Parathyroid adenoma (tissue), 2 donors: ENCODE measurements around the gene HELZ.

Source experiments
- H2AFZ ChIP-seq: fragments of 300-600 bp; sonication (generic); one replicate; pipeline ENCODE4 v1.7.0; 2017; ENCODE audit warnings: antibody characterized with exemption, mild to moderate bottlenecking
- H3K27ac ChIP-seq: fragments of 300-600 bp; sonication (generic); one replicate; pipeline ENCODE4 v1.7.0; 2017
- H3K27me3 ChIP-seq: fragments of 300-600 bp; sonication (generic); one replicate; pipeline ENCODE4 v1.7.0; 2017; ENCODE audit warnings: low read length; ENCODE audit not compliant: control insufficient read depth, insufficient read depth
- H3K36me3 ChIP-seq: fragments of 300-600 bp; sonication (generic); one replicate; pipeline ENCODE4 v1.7.0; 2017; ENCODE audit warnings: low read length; ENCODE audit not compliant: control insufficient read depth, insufficient read depth
- H3K4me1 ChIP-seq: fragments of 300-600 bp; sonication (generic); one replicate; pipeline ENCODE4 v1.7.0; 2017; ENCODE audit warnings: control low read depth
- H3K4me2 ChIP-seq: fragments of 300-600 bp; sonication (generic); one replicate; pipeline ENCODE4 v1.7.0; 2017; ENCODE audit warnings: low read length
- H3K4me3 ChIP-seq: fragments of 300-600 bp; sonication (generic); one replicate; pipeline ENCODE4 v1.7.0; 2017; ENCODE audit warnings: low read depth, low read length
- H3K79me2 ChIP-seq: fragments of 300-600 bp; sonication (generic); one replicate; pipeline ENCODE4 v1.7.0; 2017; ENCODE audit warnings: control low read depth
- H3K9ac ChIP-seq: fragments of 300-600 bp; sonication (generic); one replicate; pipeline ENCODE4 v1.7.0; 2017; ENCODE audit warnings: mild to moderate bottlenecking
- H3K9me3 ChIP-seq: fragments of 300-600 bp; sonication (generic); one replicate; pipeline ENCODE4 v1.7.0; 2017; ENCODE audit warnings: low read length; ENCODE audit not compliant: control insufficient read depth
- CTCF ChIP-seq: fragments of 300-600 bp; sonication (generic); IDR thresholded peaks from one replicate; pipeline ENCODE4 v1.7.0; 2017; ENCODE audit warnings: antibody characterized with exemption, mild to moderate bottlenecking
- donor health status: primary hyperparathyroidism.

Gene HELZ

GRCh38 chr17:67218385-67218950, 26.5 kb downstream of the HELZ start:
- no peaks in the 10 kb centered on the region for H3K4me1 ChIP-seq
- no peak overlapping the region for H3K27ac ChIP-seq
- no peak overlapping the region for H3K9ac ChIP-seq
- no peak overlapping the region for H3K4me2 ChIP-seq
- no peak overlapping the region for H2AFZ ChIP-seq
- H3K79me2 ChIP-seq: peaks cover 50% of the 10 kb centered on the region
- H3K4me3 ChIP-seq: no peak overlapping the region
- H3K36me3 ChIP-seq: no peaks in the 10 kb centered on the region
- no peak for TF ChIP-seq CTCF
- H3K27me3 ChIP-seq: no peaks in the 10 kb centered on the region
- H3K9me3 ChIP-seq: no peaks in the 10 kb centered on the region

- H3K4me2 ChIP-seq: no peak overlapping the region
- H3K79me2 ChIP-seq: peaks cover 46% of the 10 kb centered on the region
- no peak overlapping the region for H2AFZ ChIP-seq
- no peak overlapping the region for H3K4me3 ChIP-seq
- no peaks in the 10 kb centered on the region for H3K4me1 ChIP-seq
- no peaks in the 10 kb centered on the region for H3K9me3 ChIP-seq
- no peak for TF ChIP-seq CTCF
- no peak overlapping the region for H3K9ac ChIP-seq
- no peak overlapping the region for H3K27ac ChIP-seq
- no peaks in the 10 kb centered on the region for H3K36me3 ChIP-seq
- H3K27me3 ChIP-seq: no peaks in the 10 kb centered on the region
Measured at GRCh38 chr17:67217446-67217845, 27.6 kb downstream of the HELZ start.

GRCh38 chr17:67216578-67217320, 28.2 kb downstream of the HELZ start:
- Histone ChIP-seq H3K9me3 (no peaks in the 10 kb centered on the region), H3K36me3 (no peaks in the 10 kb centered on the region), H3K27ac (no peak overlapping the region), H3K79me2 (peaks cover 44% of the 10 kb centered on the region), H3K4me1 (no peaks in the 10 kb centered on the region), H3K27me3 (no peaks in the 10 kb centered on the region), H2AFZ (no peak overlapping the region), H3K4me3 (no peak overlapping the region), H3K4me2 (no peak overlapping the region), H3K9ac (no peak overlapping the region)
- no peak for TF ChIP-seq CTCF

- Histone ChIP-seq H3K36me3 (no peaks in the 10 kb centered on the region), H3K27me3 (no peaks in the 10 kb centered on the region), H3K79me2 (peaks cover 44% of the 10 kb centered on the region), H3K4me2 (no peak overlapping the region), H3K9me3 (no peaks in the 10 kb centered on the region), H2AFZ (no peak overlapping the region), H3K27ac (no peak overlapping the region), H3K9ac (no peak overlapping the region), H3K4me1 (no peaks in the 10 kb centered on the region), H3K4me3 (no peak overlapping the region)
- no peak for TF ChIP-seq CTCF
Measured at GRCh38 chr17:67215991-67216421, 29.0 kb downstream of the HELZ start.
